Sigmoid colon (tissue), 4 donors: Measurements from ENCODE around the gene PHF20.

ENCODE experiments used
- CTCF ChIP-seq, 4 experiments: fragments of 450-650 bp in 3 of 4; fragments of 200-600 bp in 1 of 4; IDR thresholded peaks; one replicate each; pipeline ENCODE4 v1.5.1; 2016 to 2019; ENCODE audit warnings: antibody characterized with exemption in 4 of 4, mild to moderate bottlenecking in 3 of 4, moderate library complexity in 2 of 4
- EP300 ChIP-seq, 4 donors: sonication (generic); formaldehyde crosslinking; IDR thresholded peaks; one replicate each; pipeline ENCODE4 v1.6.1; 2017; ENCODE audit warnings: antibody characterized with exemption in 4 of 4
- POLR2A ChIP-seq, 2 donors: fragments of 450-650 bp; IDR thresholded peaks; one replicate each; pipeline ENCODE4 v1.6.1; 2016; ENCODE audit warnings: antibody characterized with exemption in 2 of 2, mild to moderate bottlenecking in 2 of 2, moderate library complexity in 2 of 2
- POLR2AphosphoS5 ChIP-seq, 4 donors: sonication (generic); formaldehyde crosslinking; IDR thresholded peaks; one replicate each; pipeline ENCODE4 v1.6.1; 2017; ENCODE audit warnings: antibody characterized with exemption in 4 of 4

- TF ChIP-seq POLR2A (IDR thresholded peaks at IDR 0.05), result no peak
- TF ChIP-seq EP300 (IDR thresholded peaks at IDR 0.05), result no peak
- TF ChIP-seq CTCF (IDR thresholded peaks at IDR 0.05), result no peak
- TF ChIP-seq POLR2AphosphoS5 (IDR thresholded peaks at IDR 0.05), result no peak
These were observed 39.8 kb upstream of the PHF20 start for GRCh38 chr20:35731862-35732643.
